CD4-positive, alpha-beta T cell (primary cell): ENCODE measurements around the gene SPOCK1. TPM values are rescaled to one million over a fixed set of nuclear protein-coding genes. Genes with fewer than 3 reads are reported as not detected.

ENCODE experiments used
- ATAC-seq: fragments of 200-7000 bp; cut with Tn5 transposase; one replicate; pipeline ENCODE4 v1.10.0; 2022; ENCODE audit warnings: mild to moderate bottlenecking; ENCODE audit not compliant: poor library complexity
- CTCF ChIA-PET: fragments of 350-600 bp; sonication (Branson Sonifier 250); formaldehyde crosslinking; loops from one replicate; lab custom pipeline; 2021; ENCODE audit warnings: antibody characterized with exemption, inconsistent platforms; lab: Charles Lee
- POLR2A ChIA-PET: fragments of 350-600 bp; sonication (Branson Sonifier 250); formaldehyde crosslinking; loops from one replicate; lab custom pipeline; 2021; ENCODE audit warnings: antibody characterized with exemption, inconsistent platforms; lab: Charles Lee
- DNase-seq, 14 experiments: peaks; one replicate each; pipeline ENCODE4 v3.0.0-alpha.2; 2013 to 2020; ENCODE audit warnings: mixed read lengths in 2 of 14
- H3K27ac ChIP-seq, 2 donors: one replicate each; pipeline versions ENCODE4 v1.5.1 to v1.7.0; 2013; ENCODE audit warnings: low read length in 2 of 2, low read depth in 1 of 2, mild to moderate bottlenecking in 1 of 2
- H3K27me3 ChIP-seq, 2 experiments: 1 replicate in 1 of 2; 2 replicates in 1 of 2; pipeline versions ENCODE4 v1.6.1 to v1.7.0; 2013; ENCODE audit warnings: low read length in 2 of 2, control low read depth in 1 of 2, mild to moderate bottlenecking in 1 of 2, moderate library complexity in 1 of 2; ENCODE audit not compliant: insufficient read depth in 2 of 2, control insufficient read depth in 1 of 2
- H3K36me3 ChIP-seq: one replicate; pipeline ENCODE4 v1.6.1; 2013; ENCODE audit warnings: low read length, control low read depth; ENCODE audit not compliant: insufficient read depth
- H3K4me1 ChIP-seq: one replicate; pipeline ENCODE4 v1.6.1; 2013; ENCODE audit warnings: low read length, control low read depth; ENCODE audit not compliant: insufficient read depth
- H3K4me3 ChIP-seq: one replicate; pipeline ENCODE4 v1.5.1; 2013; ENCODE audit warnings: mild to moderate bottlenecking, low read length, moderate library complexity
- H3K9me3 ChIP-seq, 2 experiments: 1 replicate in 1 of 2; 2 replicates in 1 of 2; pipeline versions ENCODE4 v1.6.1 to v1.7.0; 2013; ENCODE audit warnings: low read length in 2 of 2, mild to moderate bottlenecking in 2 of 2, control low read depth in 1 of 2, moderate library complexity in 1 of 2; ENCODE audit not compliant: control insufficient read depth in 1 of 2, insufficient read depth in 1 of 2
- H3K27ac Mint-ChIP-seq: one replicate; pipeline ENCODE4 v1.8.0; 2020; ENCODE audit warnings: mixed read lengths
- H3K27me3 Mint-ChIP-seq: one replicate; pipeline ENCODE4 v1.8.0; 2021; ENCODE audit warnings: mixed read lengths
- H3K36me3 Mint-ChIP-seq: one replicate; pipeline ENCODE4 v1.8.0; 2021; ENCODE audit warnings: low read depth, mixed read lengths
- H3K4me1 Mint-ChIP-seq: one replicate; pipeline ENCODE4 v1.8.0; 2021; ENCODE audit warnings: low read depth, mixed read lengths
- H3K4me3 Mint-ChIP-seq: one replicate; pipeline ENCODE4 v1.8.0; 2020; ENCODE audit warnings: mild to moderate bottlenecking, mixed read lengths
- H3K9me3 Mint-ChIP-seq: one replicate; pipeline ENCODE4 v1.8.0; 2020; ENCODE audit warnings: mixed read lengths
- intact Hi-C, 2 experiments: fragments of 100-400 bp; cut with DNase I in 1 of 2; cut with micrococcal nuclease in 1 of 2; formaldehyde crosslinking; loops; one replicate each; pipeline versions ENCODE4 v1.15.1 to v1.9.0; 2023 to 2025; cut with DNase I, micrococcal nuclease
- total RNA-seq, 174 experiments: library from RNA in 2 of 174; stranded (reverse) in 2 of 174; gene quantifications; one replicate each; pipeline ENCODE4 v1.2.3 and lab custom pipeline; 2021 to 2026
- TF ChIP-seq, protein P1 (sequence below): fragments of 200-600 bp; IDR thresholded peaks from one replicate; pipeline ENCODE4 v1.8.0; 2022; ENCODE audit warnings: antibody characterized with exemption, mild to moderate bottlenecking

SPOCK1 gene
- total RNA-seq, 2 experiments from 2014 or later, result not detected

DNA sequence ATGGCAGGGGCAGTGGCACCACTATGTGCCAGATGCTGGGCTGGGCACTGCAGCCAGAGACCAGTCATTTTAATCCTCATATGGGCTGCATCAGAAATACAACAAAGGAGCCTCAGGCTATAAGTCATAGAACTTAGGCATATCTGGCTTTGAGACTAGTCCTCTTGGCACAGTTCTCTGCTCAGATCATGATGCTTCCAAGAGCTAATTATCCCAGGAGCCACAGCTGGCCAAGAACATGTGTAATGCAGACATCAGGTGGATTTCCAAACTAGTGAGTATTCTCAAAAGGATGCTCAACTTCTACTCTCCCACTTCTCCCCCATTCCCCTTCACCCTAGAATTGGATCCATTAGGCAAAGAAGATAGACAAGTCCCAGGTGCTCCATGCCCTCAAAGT is 571.6 kb downstream of the SPOCK1 start:
- no peaks in the 10 kb centered on the region for H3K27me3 ChIP-seq
- Mint-ChIP-seq H3K27ac (no peak overlapping the region), H3K4me1 (no peaks in the 10 kb centered on the region), H3K36me3 (no peaks in the 10 kb centered on the region), H3K27me3 (no peaks in the 10 kb centered on the region), H3K4me3 (no peak overlapping the region), H3K9me3 (peaks cover 8% of the 10 kb centered on the region)
- no peaks in the 10 kb centered on the region for H3K36me3 ChIP-seq
- ChIA-PET POLR2A (no interaction called here), CTCF (no interaction called here)
- TF ChIP-seq, protein P1, sequence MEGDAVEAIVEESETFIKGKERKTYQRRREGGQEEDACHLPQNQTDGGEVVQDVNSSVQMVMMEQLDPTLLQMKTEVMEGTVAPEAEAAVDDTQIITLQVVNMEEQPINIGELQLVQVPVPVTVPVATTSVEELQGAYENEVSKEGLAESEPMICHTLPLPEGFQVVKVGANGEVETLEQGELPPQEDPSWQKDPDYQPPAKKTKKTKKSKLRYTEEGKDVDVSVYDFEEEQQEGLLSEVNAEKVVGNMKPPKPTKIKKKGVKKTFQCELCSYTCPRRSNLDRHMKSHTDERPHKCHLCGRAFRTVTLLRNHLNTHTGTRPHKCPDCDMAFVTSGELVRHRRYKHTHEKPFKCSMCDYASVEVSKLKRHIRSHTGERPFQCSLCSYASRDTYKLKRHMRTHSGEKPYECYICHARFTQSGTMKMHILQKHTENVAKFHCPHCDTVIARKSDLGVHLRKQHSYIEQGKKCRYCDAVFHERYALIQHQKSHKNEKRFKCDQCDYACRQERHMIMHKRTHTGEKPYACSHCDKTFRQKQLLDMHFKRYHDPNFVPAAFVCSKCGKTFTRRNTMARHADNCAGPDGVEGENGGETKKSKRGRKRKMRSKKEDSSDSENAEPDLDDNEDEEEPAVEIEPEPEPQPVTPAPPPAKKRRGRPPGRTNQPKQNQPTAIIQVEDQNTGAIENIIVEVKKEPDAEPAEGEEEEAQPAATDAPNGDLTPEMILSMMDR, result no peak
- peaks cover 0 to 4% of the 10 kb centered on the region in 2 experiments for H3K9me3 ChIP-seq
- no peaks in the 10 kb centered on the region for H3K4me1 ChIP-seq
- no peak overlapping the region for H3K4me3 ChIP-seq
- intact Hi-C loops, result no loop called here
- ATAC-seq (no peak), DNase-seq (no peak)
- no peak overlapping the region for H3K27ac ChIP-seq

GRCh38 chr5:136926073-136926472 is 573.1 kb downstream of the SPOCK1 start:
- POLR2A ChIA-PET, result no interaction called here

More at GRCh38 chr5:136926073-136926472, 573.1 kb downstream of the SPOCK1 start:
- peaks cover 0 to 4% of the 10 kb centered on the region in 2 experiments for H3K9me3 ChIP-seq
- ATAC-seq (no peak), DNase-seq (no peak)
- H3K27me3 ChIP-seq, result no peaks in the 10 kb centered on the region
- no peaks in the 10 kb centered on the region for H3K4me1 Mint-ChIP-seq
- H3K36me3 ChIP-seq, result no peaks in the 10 kb centered on the region
- CTCF ChIA-PET, result no interaction called here
- H3K4me3 Mint-ChIP-seq, result no peak overlapping the region
- H3K27me3 Mint-ChIP-seq, result no peaks in the 10 kb centered on the region
- H3K4me1 ChIP-seq, result no peaks in the 10 kb centered on the region
- intact Hi-C loops, result no loop called here
- H3K27ac Mint-ChIP-seq, result no peak overlapping the region
- TF ChIP-seq, protein P1, result no peak
- peaks cover 12% of the 10 kb centered on the region for H3K9me3 Mint-ChIP-seq
- H3K4me3 ChIP-seq, result no peak overlapping the region
- no peak overlapping the region for H3K27ac ChIP-seq
- H3K36me3 Mint-ChIP-seq, result no peaks in the 10 kb centered on the region

Other genes with a start within 250 kb of the SPOCK1 start
- 10 to 100 TPM; 22.0 to 25.9 TPM for gene KLHL3, start 236.8 kb upstream of the SPOCK1 start, total RNA-seq